ENCODE results near the gene WDR46.

GRCh38 chr6:33330736-33331135, 41.7 kb upstream of the WDR46 start:
- TF ChIP-seq CTCF (IDR thresholded peaks at IDR 0.05 in 8 of 11, conservative IDR thresholded peaks at IDR 0.05 in 3 of 11) (no peak), POLR2A (IDR thresholded peaks at IDR 0.05) (no peak)

Data from spleen (tissue), 7 donors.